Activated CD4-positive, alpha-beta T cell treated with anti-CD3 and anti-CD28 coated beads for 36 hours (primary cell): ENCODE data around the gene DNASE1. TPM values are rescaled to one million over a fixed set of nuclear protein-coding genes. Genes with fewer than 3 reads are reported as not detected.

Experiments used
- ATAC-seq: fragments of 200-7000 bp; cut with Tn5 transposase; one replicate; pipeline ENCODE4 v1.10.0; 2021; ENCODE audit warnings: mild to moderate bottlenecking, moderate library complexity
- CTCF ChIA-PET: fragments of 350-600 bp; sonication (Branson Sonifier 250); formaldehyde crosslinking; loops from one replicate; lab custom pipeline; 2021; ENCODE audit warnings: antibody characterized with exemption; lab: Charles Lee
- POLR2A ChIA-PET: fragments of 350-600 bp; sonication (Branson Sonifier 250); formaldehyde crosslinking; loops from one replicate; lab custom pipeline; 2021; ENCODE audit warnings: antibody characterized with exemption, inconsistent platforms; lab: Charles Lee
- DNase-seq: peaks from one replicate; pipeline ENCODE4 v3.0.0-alpha.2; 2020
- H3K27ac Mint-ChIP-seq: one replicate; pipeline ENCODE4 v1.8.0; 2021; ENCODE audit warnings: mixed read lengths
- H3K27me3 Mint-ChIP-seq: one replicate; pipeline ENCODE4 v1.8.0; 2021; ENCODE audit warnings: mixed read lengths
- H3K36me3 Mint-ChIP-seq: one replicate; pipeline ENCODE4 v1.8.0; 2021; ENCODE audit warnings: low read depth, mixed read lengths
- H3K4me1 Mint-ChIP-seq: one replicate; pipeline ENCODE4 v1.8.0; 2021; ENCODE audit warnings: mixed read lengths
- H3K4me3 Mint-ChIP-seq: one replicate; pipeline ENCODE4 v1.8.0; 2021; ENCODE audit warnings: mild to moderate bottlenecking, moderate library complexity, mixed read lengths
- H3K9me3 Mint-ChIP-seq: one replicate; pipeline ENCODE4 v1.8.0; 2021; ENCODE audit warnings: low read depth, mixed read lengths
- intact Hi-C, 2 experiments: fragments of 100-400 bp; cut with DNase I in 1 of 2; cut with micrococcal nuclease in 1 of 2; formaldehyde crosslinking; loops; one replicate each; pipeline versions ENCODE4 v1.14.2 to v1.15.1; 2022 to 2024; cut with DNase I, micrococcal nuclease
- total RNA-seq, 2 experiments: library from RNA; stranded (reverse); gene quantifications; one replicate each; pipeline ENCODE4 v1.2.3, GENCODE V29; 2021

DNASE1 gene
- total RNA-seq, 2 experiments from 2014 or later, result 10.1 to 11.3 TPM

DNA sequence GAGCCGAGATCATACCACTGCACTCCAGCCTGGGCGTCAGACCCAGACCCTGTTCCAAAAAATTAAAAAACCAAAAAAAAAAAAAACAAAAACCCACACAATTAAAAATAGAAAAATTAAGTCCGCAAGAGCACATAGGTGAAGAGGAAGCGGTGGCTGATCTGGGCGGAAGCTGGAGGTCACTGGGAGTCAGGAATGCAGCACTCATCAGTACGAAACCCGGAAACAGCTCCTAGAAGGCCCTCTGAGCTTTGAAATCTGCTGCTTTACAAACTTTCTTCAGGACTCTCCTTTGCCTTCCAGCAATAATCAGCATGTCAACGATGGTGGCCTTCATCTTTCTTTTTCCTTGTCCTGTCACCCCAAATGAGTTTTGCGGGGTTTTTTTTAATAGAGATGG, 33.3 kb downstream of the DNASE1 start:
- Mint-ChIP-seq H3K27me3 (no peaks in the 10 kb centered on the region), H3K4me3 (no peak overlapping the region), H3K36me3 (peaks cover 52% of the 10 kb centered on the region), H3K4me1 (peaks cover 7% of the 10 kb centered on the region), H3K27ac (no peak overlapping the region), H3K9me3 (no peaks in the 10 kb centered on the region)
- DNase-seq (no peak), ATAC-seq (no peak)
- ChIA-PET CTCF (interaction anchor here (0.6 kb wide), 1 partner anchor 196 kb away, joined by 4 read pairs; no protein-coding TSS in a partner anchor), POLR2A (no interaction called here)
- intact Hi-C loops, result no loop called here

DNA sequence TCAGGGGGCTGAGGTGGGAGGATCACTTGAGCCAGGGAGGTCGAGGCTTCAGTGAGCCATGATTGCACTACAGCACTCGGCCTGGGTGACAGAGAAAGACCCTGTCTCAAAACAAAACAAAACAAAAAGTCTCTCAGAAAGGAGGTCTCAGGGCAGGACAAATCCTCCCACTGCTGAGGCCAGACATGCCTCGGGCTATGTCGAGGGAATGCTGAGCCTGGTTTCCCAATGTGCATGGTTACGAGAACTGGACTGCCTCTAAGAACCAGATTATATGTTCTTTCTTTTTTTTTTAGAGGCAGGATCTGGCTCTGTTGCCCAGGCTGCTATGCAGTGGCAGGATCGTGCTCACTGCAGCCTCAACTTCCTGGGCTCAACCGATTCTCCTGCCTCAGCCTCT, 35.2 kb downstream of the DNASE1 start:
- no peak for ATAC-seq
- H3K4me3 Mint-ChIP-seq, result no peak overlapping the region
- intact Hi-C loops, result loop anchor here (1.0 to 2.0 kb wide), 3 partner anchors 189 to 565 kb away; partner anchors contain the start of gene CREBBP (in 1 of the 2)
- POLR2A ChIA-PET, result interaction anchor here (0.7 kb wide), 1 partner anchor 185 kb away, joined by 4 read pairs; no protein-coding TSS in a partner anchor
- H3K27ac Mint-ChIP-seq, result no peak overlapping the region
- CTCF ChIA-PET, result interaction anchor here (0.6 to 1.6 kb wide), 6 partner anchors 9 to 355 kb away, joined by 3 to 9 read pairs (median 4); no protein-coding TSS in a partner anchor
- H3K36me3 Mint-ChIP-seq, result peaks cover 44% of the 10 kb centered on the region
- H3K4me1 Mint-ChIP-seq, result peaks cover 7% of the 10 kb centered on the region
- no peaks in the 10 kb centered on the region for H3K27me3 Mint-ChIP-seq
- H3K9me3 Mint-ChIP-seq, result no peaks in the 10 kb centered on the region
- no peak for DNase-seq

DNA sequence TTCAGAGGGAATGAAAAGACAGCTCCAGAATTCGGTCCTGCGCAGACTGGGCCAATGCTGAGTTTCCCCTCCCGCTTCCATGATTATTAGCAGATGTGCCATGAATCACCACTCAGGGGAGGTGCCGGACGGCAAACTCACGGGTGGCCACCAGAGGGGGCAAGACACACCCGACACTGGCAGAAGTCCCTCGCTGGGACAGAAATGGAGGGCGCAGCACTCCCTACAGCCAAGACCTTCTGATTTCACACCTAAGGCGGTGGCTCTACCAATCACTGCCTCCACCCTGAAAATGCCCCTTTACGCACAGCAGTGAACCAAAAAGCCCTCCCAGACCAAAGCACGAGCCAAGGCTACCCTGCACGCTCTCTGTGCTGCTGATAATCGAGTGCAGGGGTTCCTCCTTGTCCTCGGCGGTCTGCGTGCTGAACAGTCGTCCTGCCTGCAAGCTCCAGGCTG, 36.0 kb downstream of the DNASE1 start:
- Mint-ChIP-seq H3K4me1 (peaks cover 7% of the 10 kb centered on the region), H3K36me3 (peaks cover 47% of the 10 kb centered on the region), H3K27ac (no peak overlapping the region), H3K4me3 (no peak overlapping the region), H3K9me3 (no peaks in the 10 kb centered on the region), H3K27me3 (no peaks in the 10 kb centered on the region)
- ChIA-PET POLR2A (no interaction called here), CTCF (interaction anchor here (0.6 to 1.6 kb wide), 9 partner anchors 8 to 354 kb away, joined by 3 to 9 read pairs (median 3); no protein-coding TSS in a partner anchor)
- ATAC-seq (peak; percentile 99), DNase-seq (peak; percentile 90)
- intact Hi-C loops, result loop anchor here (1.0 to 2.0 kb wide), 3 partner anchors 188 to 564 kb away; partner anchors contain the start of gene CREBBP (in 1 of the 2)

DNA sequence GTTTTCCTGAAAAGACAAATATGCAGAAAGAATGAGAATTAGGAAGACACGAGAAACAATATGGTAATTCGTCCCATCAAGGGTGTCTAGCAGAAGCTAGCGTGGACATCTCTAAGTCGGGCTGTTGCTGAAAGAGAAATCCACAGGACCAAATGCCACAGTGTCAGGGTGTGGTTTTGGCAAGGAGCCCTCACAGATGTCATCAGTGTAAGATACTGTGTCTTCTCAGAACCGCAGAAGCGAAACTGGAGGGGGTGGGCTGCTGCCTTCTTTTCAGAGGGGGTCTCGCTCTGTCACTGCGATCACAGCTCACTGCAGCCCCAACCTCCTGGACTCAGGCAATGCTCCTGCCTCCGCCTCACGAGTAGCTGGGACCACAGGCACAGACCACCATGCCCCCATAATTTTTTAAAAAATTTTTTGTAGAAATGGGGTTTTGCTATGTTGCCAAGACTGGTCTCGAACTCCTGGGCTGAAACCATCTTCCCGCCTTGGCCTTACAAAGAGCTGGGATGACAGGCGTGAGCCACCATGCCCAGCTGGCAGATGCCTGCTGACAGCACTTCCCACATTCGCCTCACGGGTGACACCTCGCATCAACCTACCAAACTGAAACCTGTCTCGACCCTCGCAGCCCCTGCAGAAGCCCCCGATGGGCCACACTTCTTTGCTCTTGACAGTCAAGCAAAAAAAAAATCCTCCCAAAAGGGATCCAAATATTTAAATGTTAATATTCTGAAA, 36.7 kb downstream of the DNASE1 start:
- H3K4me3 Mint-ChIP-seq, result no peak overlapping the region

DNA sequence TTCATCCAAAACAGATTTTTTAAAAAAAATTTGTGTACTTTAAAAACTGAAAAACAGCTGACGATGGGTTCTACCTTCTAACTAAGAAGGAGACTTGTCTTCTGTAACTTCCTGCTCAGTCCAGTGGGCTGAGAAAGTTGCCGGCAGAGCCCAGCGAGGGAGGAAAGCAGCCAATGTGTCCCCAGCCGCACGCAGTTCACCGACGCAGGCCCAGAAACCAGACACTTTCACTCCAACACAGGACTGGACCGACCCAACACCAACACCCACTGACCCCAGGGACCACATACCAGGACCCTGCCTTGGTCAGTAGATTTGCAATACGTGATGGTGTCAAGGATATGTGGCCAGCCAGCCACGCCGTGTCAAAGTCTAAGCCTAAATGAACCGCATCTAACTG, 37.3 kb downstream of the DNASE1 start:
- H3K27ac Mint-ChIP-seq, result no peak overlapping the region
- H3K9me3 Mint-ChIP-seq, result no peaks in the 10 kb centered on the region
- ChIA-PET CTCF (interaction anchor here (0.6 to 1.5 kb wide), 7 partner anchors 9 to 679 kb away, joined by 3 to 4 read pairs (median 3); no protein-coding TSS in a partner anchor), POLR2A (no interaction called here)
- H3K27me3 Mint-ChIP-seq, result no peaks in the 10 kb centered on the region
- H3K4me1 Mint-ChIP-seq, result peaks cover 7% of the 10 kb centered on the region
- DNase-seq (no peak), ATAC-seq (no peak)
- H3K4me3 Mint-ChIP-seq, result no peak overlapping the region
- H3K36me3 Mint-ChIP-seq, result peaks cover 42% of the 10 kb centered on the region
- intact Hi-C loops, result loop anchor here in 1 of 2 experiments (2.0 kb wide), 1 partner anchor 187 kb away; no protein-coding TSS in a partner anchor

More for the DNA sequence above, 36.7 kb downstream of the DNASE1 start:
- Mint-ChIP-seq H3K27ac (no peak overlapping the region), H3K4me1 (peaks cover 7% of the 10 kb centered on the region), H3K9me3 (no peaks in the 10 kb centered on the region), H3K36me3 (peaks cover 44% of the 10 kb centered on the region), H3K27me3 (no peaks in the 10 kb centered on the region)
- ChIA-PET CTCF (interaction anchor here (0.6 to 1.5 kb wide), 10 partner anchors 9 to 679 kb away, joined by 3 to 4 read pairs (median 3); no protein-coding TSS in a partner anchor), POLR2A (no interaction called here)
- ATAC-seq (no peak), DNase-seq (no peak)
- intact Hi-C loops, result loop anchor here (1.0 to 2.0 kb wide), 3 partner anchors 188 to 563 kb away; partner anchors contain the start of gene CREBBP (in 1 of the 2)

DNA sequence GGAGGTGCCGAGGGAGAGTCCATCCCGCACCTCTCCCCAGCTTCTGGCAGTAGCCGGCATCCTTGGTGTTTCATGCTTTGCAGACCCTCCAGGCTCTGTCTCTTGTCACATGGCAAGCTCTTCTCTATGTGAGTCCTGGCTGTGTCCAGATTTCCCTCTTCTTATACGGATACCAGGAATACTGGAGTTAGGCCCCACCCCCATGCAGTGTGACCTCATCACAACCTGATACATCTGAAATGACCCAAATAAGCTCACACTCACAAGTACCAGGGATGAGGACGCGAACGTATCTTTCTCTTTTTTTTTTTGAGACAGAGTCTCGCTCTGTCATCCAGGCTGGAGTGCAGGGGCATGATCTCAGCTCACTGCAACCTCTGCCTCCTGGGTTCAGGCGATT, 39.6 kb downstream of the DNASE1 start:
- Mint-ChIP-seq H3K9me3 (no peaks in the 10 kb centered on the region), H3K27me3 (no peaks in the 10 kb centered on the region), H3K4me1 (peaks cover 8% of the 10 kb centered on the region), H3K36me3 (peaks cover 29% of the 10 kb centered on the region), H3K27ac (no peak overlapping the region), H3K4me3 (no peak overlapping the region)
- CTCF ChIA-PET, result no interaction called here
- POLR2A ChIA-PET, result interaction anchor here (0.6 kb wide), 1 partner anchor 15 kb away, joined by 3 read pairs; no protein-coding TSS in a partner anchor
- intact Hi-C loops, result no loop called here
- DNase-seq (no peak), ATAC-seq (no peak)

DNA sequence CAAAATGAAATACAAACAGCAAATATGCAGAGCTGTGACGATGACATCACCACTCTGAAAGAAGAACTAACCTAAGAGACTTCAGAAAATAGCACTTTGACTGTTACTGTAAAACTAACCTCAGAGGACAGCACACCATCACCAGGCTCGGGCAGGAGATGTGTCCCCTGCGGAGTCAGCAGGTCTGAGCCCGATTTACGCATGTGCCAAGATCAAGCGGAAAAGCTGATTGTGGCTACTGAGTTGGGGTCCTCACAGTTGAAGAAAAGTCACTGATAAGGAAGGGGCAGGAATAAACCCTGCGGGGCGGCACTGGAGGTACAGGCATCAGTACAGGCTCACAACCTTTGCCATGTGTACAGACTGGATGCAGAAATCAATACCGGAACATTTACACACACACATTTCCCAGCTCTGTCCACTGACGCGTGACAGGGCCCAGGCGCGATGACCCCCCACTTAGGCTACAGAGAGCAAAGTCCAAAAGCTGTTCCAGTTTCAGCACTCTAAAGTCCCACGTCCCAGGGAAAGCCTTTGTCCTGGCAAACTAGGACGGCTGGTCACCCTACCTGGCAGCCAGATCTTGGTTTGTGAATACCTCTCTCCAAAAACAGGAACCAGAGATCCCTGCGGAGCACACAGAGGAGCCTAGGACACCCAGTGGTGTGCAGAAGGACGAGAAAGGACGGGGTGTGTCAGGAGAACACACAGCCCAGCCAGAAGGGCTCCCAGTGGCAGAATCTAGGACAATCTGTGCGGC, 41.3 kb downstream of the DNASE1 start:
- DNase-seq (no peak), ATAC-seq (no peak)
- ChIA-PET CTCF (interaction anchor here (0.7 to 1.2 kb wide), 4 partner anchors 11 to 22 kb away, joined by 3 to 4 read pairs (median 4); partner anchors contain the start of gene TRAP1), POLR2A (no interaction called here)
- no peaks in the 10 kb centered on the region for H3K27me3 Mint-ChIP-seq
- H3K4me1 Mint-ChIP-seq, result peaks cover 8% of the 10 kb centered on the region
- H3K4me3 Mint-ChIP-seq, result no peak overlapping the region
- peaks cover 23% of the 10 kb centered on the region for H3K36me3 Mint-ChIP-seq
- no peaks in the 10 kb centered on the region for H3K9me3 Mint-ChIP-seq
- no peak overlapping the region for H3K27ac Mint-ChIP-seq
- intact Hi-C loops, result no loop called here

DNA sequence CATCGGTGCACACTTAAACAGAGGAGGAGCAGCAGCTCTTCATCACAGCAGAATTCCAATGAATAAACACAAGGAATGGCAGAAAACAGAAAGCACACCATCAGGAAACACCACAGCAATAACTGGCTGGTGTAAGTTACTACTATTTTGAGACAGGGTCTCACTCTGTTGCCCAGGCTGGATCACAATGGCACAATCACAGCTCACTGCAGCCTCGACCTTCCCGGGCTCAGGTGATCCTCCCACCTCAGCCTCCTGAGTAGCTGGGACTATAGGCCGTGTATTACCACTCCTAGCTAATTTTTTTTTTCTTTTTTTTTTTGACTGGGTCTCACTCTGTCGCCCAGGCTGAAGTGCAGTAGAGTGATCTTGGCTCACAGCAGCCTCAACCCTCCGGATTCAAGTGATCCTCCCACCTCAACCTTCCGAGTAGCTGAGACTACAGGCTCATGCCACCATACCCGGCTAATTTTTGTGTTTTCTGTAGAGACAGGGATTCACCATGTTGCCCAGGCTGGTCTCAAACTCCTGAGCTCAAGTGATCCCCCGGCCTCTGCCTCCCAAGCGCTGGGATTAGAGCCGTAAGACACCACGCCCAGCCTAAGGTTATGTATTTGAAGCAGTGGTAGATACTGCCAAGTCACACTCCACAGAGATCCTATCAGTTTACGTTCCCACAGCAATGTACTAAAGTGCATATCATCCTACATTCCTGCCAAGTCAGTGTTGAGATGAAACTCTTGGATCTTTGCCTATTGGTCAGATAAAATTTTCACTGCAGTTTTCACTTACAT, 42.1 kb downstream of the DNASE1 start:
- H3K27me3 Mint-ChIP-seq, result no peaks in the 10 kb centered on the region
- POLR2A ChIA-PET, result interaction anchor here (0.7 kb wide), 1 partner anchor 467 kb away, joined by 3 read pairs; no protein-coding TSS in a partner anchor
- no peak for DNase-seq
- H3K9me3 Mint-ChIP-seq, result no peaks in the 10 kb centered on the region
- peaks cover 6% of the 10 kb centered on the region for H3K4me1 Mint-ChIP-seq
- intact Hi-C loops, result no loop called here
- H3K36me3 Mint-ChIP-seq, result peaks cover 24% of the 10 kb centered on the region
- no peak overlapping the region for H3K4me3 Mint-ChIP-seq
- no peak for ATAC-seq
- no peak overlapping the region for H3K27ac Mint-ChIP-seq
- CTCF ChIA-PET, result interaction anchor here (1.0 to 1.2 kb wide), 2 partner anchors 12 to 21 kb away, joined by 3 to 4 read pairs; partner anchors contain the start of gene TRAP1

DNA sequence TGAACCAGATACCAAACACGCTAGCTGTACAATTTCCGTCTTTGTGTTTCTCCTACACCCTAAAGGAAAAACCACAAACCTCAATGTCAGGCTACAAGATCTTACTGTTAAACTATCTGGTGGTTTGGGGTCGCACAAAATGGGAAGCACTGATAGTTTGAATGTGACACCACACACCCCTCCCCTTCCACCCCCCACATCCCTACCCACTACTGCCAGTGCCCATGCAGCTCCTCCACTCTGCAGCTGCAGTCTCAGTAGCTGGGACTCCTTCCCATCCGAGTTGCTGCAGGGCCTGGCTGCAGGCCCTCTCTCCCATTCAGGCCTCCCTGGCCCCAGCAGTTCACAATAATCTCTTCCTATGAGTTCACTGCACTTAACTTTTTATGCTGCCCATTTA, 44.5 kb downstream of the DNASE1 start:
- no peak for ATAC-seq
- Mint-ChIP-seq H3K36me3 (peaks cover 30% of the 10 kb centered on the region), H3K27ac (no peak overlapping the region), H3K27me3 (no peaks in the 10 kb centered on the region), H3K4me1 (peaks cover 6% of the 10 kb centered on the region), H3K9me3 (no peaks in the 10 kb centered on the region), H3K4me3 (no peak overlapping the region)
- DNase-seq, result no peak
- intact Hi-C loops, result no loop called here
- ChIA-PET POLR2A (interaction anchor here (0.6 kb wide), 1 partner anchor 158 kb away, joined by 3 read pairs; no protein-coding TSS in a partner anchor), CTCF (interaction anchor here (0.9 to 1.0 kb wide), 2 partner anchors 9 to 555 kb away, joined by 3 to 4 read pairs; no protein-coding TSS in a partner anchor)

DNA sequence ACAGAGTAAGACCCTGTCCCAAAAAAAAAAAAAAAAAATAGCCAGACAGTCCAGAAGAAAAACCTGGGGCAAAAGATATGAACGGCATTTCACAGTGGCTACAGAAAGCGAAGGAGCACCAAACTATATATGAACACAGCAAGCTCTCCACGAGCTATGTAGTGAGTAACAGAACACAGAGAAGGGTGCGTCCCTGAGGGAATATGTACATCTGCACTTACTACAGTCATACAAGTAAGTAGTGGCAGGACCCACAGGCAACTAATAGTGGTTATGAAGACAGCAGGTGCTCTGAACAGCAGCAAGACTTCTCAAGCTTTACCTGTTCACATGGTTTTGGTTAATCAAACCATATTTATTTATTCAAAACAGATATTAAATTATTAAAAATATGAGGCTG, 47.0 kb downstream of the DNASE1 start:
- ChIA-PET POLR2A (no interaction called here), CTCF (no interaction called here)
- Mint-ChIP-seq H3K27ac (no peak overlapping the region), H3K4me3 (no peak overlapping the region), H3K4me1 (peaks cover 6% of the 10 kb centered on the region), H3K36me3 (peaks cover 20% of the 10 kb centered on the region), H3K9me3 (no peaks in the 10 kb centered on the region), H3K27me3 (no peaks in the 10 kb centered on the region)
- ATAC-seq, result no peak
- intact Hi-C loops, result no loop called here
- no peak for DNase-seq
